ENCODE measurements around the gene PERP.

DNA sequence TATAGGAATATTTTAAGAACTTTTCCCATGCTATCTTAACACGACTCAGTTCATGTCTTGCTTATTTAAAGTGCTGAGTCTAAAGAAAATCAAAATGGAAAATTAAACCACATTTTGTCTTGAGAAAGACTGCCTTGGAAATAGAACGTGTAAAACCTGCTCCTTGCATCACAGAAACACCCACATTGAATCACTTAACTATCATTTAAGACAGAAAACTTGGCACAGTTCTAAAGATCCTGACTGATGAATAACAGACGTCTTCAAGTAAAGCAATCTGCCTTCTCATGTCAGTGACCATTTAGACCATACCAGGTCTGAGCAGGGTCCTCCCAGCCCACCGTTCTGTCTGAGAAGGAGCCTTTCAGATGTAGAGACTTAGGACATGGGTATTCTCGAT, 7.4 kb downstream of the PERP start:
- TF ChIP-seq CTCF (IDR thresholded peaks at IDR 0.05) (no peak), POLR2A (IDR thresholded peaks at IDR 0.05) (no peak)
